DOHH2 (cell line): Measurements from ENCODE around the gene SLC16A8.

Experiments used
- H3F3A ChIP-seq: fragments of 200-600 bp; sonication (generic), shearing (Covaris generic); 2 replicates; pipeline ENCODE4 v1.6.0; 2016; ENCODE audit warnings: antibody characterized with exemption, mild to moderate bottlenecking; ENCODE audit not compliant: control insufficient read depth, insufficient read depth
- H3K27ac ChIP-seq: fragments of 200-600 bp; sonication (generic); 2 replicates; pipeline ENCODE4 v1.5.1; 2014; ENCODE audit warnings: low read depth, mild to moderate bottlenecking, low read length, moderate library complexity
- H3K27me3 ChIP-seq: fragments of 200-600 bp; sonication (generic); 2 replicates; pipeline ENCODE4 v1.6.1; 2014; ENCODE audit warnings: mild to moderate bottlenecking, low read length, mixed read lengths; ENCODE audit not compliant: control insufficient read depth
- H3K36me3 ChIP-seq: fragments of 200-600 bp; sonication (generic); 2 replicates; pipeline ENCODE4 v1.6.1; 2014; ENCODE audit warnings: mild to moderate bottlenecking, low read length, moderate library complexity, mixed read lengths; ENCODE audit not compliant: control insufficient read depth
- H3K4me1 ChIP-seq: fragments of 200-600 bp; sonication (generic); 2 replicates; pipeline ENCODE4 v1.6.1; 2014; ENCODE audit warnings: mild to moderate bottlenecking, low read length, mixed read lengths; ENCODE audit not compliant: control insufficient read depth
- H3K4me2 ChIP-seq: fragments of 200-600 bp; sonication (generic); 2 replicates; pipeline ENCODE4 v1.6.0; 2014; ENCODE audit warnings: mild to moderate bottlenecking, low read length, moderate library complexity
- H3K4me3 ChIP-seq: fragments of 200-600 bp; sonication (generic); 2 replicates; pipeline ENCODE4 v1.5.1; 2014; ENCODE audit warnings: mild to moderate bottlenecking, low read length, mixed read lengths
- H3K79me2 ChIP-seq: fragments of 200-600 bp; sonication (generic); 2 replicates; pipeline ENCODE4 v1.6.1; 2014; ENCODE audit warnings: mild to moderate bottlenecking, low read length, mixed read lengths; ENCODE audit not compliant: control insufficient read depth
- H3K9me2 ChIP-seq: fragments of 200-600 bp; sonication (generic); replicated peaks from 2 replicates; pipeline ENCODE4 v1.6.1; 2014; ENCODE audit warnings: mild to moderate bottlenecking, low read length, mixed read lengths; ENCODE audit not compliant: control insufficient read depth
- H3K9me3 ChIP-seq: fragments of 200-600 bp; sonication (generic); 2 replicates; pipeline ENCODE4 v1.6.1; 2014; ENCODE audit warnings: antibody characterized with exemption, low read length, mixed read lengths; ENCODE audit not compliant: control insufficient read depth, insufficient read depth
- H4K20me1 ChIP-seq: fragments of 200-600 bp; sonication (generic); 2 replicates; pipeline ENCODE4 v1.6.0; 2014; ENCODE audit warnings: low read depth, mild to moderate bottlenecking, antibody characterized with exemption, low read length, moderate library complexity; ENCODE audit not compliant: control insufficient read depth, insufficient read depth
- EZH2phosphoT487 ChIP-seq: fragments of 200-600 bp; sonication (generic); IDR thresholded peaks from 2 replicates; pipeline ENCODE4 v1.6.1; 2017; ENCODE audit warnings: borderline replicate concordance, mild to moderate bottlenecking, antibody characterized with exemption, low read length, moderate library complexity, mixed read lengths
- TF ChIP-seq, protein P1 (sequence below): fragments of 200-600 bp; sonication (generic); IDR thresholded peaks from one replicate; pipeline ENCODE4 v1.5.1; 2014; ENCODE audit warnings: antibody characterized with exemption, mild to moderate bottlenecking, low read depth, low read length; ENCODE audit not compliant: poor library complexity, severe bottlenecking

SLC16A8 gene

DNA sequence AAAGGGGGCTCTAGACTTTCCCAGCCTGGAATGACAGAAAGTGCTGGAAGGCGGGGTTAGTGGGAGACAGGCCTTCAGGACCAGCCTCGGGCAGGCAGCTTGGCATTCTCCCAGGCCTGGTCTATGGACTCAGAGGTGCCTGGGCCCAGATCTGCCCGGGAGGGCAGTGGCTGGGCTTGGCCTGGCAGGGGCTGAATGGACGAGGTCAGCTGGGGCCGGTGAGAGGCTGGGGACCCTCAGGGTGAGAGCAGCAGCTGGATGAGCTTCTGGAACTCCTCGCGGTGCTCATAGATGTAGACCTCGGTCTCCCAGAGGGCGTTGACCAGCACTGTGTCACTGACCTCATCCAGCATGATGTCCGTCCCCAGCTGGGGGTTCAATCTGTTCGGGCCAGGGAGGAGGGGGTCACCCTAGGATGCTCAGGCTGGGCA lies 28.0 kb upstream of the SLC16A8 start:
- no peaks in the 10 kb centered on the region for H3K36me3 ChIP-seq
- no peaks in the 10 kb centered on the region for H3K4me1 ChIP-seq
- H3K27me3 ChIP-seq: no peaks in the 10 kb centered on the region
- H3K4me3 ChIP-seq: no peak overlapping the region
- no peaks in the 10 kb centered on the region for H4K20me1 ChIP-seq
- H3K79me2 ChIP-seq: no peaks in the 10 kb centered on the region
- no peaks in the 10 kb centered on the region for H3F3A ChIP-seq
- H3K9me2 ChIP-seq: no peaks in the 10 kb centered on the region
- no peak overlapping the region for H3K27ac ChIP-seq
- H3K4me2 ChIP-seq: no peak overlapping the region
- no peaks in the 10 kb centered on the region for H3K9me3 ChIP-seq
- TF ChIP-seq EZH2phosphoT487: no peak
- TF ChIP-seq, protein P1, sequence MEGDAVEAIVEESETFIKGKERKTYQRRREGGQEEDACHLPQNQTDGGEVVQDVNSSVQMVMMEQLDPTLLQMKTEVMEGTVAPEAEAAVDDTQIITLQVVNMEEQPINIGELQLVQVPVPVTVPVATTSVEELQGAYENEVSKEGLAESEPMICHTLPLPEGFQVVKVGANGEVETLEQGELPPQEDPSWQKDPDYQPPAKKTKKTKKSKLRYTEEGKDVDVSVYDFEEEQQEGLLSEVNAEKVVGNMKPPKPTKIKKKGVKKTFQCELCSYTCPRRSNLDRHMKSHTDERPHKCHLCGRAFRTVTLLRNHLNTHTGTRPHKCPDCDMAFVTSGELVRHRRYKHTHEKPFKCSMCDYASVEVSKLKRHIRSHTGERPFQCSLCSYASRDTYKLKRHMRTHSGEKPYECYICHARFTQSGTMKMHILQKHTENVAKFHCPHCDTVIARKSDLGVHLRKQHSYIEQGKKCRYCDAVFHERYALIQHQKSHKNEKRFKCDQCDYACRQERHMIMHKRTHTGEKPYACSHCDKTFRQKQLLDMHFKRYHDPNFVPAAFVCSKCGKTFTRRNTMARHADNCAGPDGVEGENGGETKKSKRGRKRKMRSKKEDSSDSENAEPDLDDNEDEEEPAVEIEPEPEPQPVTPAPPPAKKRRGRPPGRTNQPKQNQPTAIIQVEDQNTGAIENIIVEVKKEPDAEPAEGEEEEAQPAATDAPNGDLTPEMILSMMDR: no peak

DNA sequence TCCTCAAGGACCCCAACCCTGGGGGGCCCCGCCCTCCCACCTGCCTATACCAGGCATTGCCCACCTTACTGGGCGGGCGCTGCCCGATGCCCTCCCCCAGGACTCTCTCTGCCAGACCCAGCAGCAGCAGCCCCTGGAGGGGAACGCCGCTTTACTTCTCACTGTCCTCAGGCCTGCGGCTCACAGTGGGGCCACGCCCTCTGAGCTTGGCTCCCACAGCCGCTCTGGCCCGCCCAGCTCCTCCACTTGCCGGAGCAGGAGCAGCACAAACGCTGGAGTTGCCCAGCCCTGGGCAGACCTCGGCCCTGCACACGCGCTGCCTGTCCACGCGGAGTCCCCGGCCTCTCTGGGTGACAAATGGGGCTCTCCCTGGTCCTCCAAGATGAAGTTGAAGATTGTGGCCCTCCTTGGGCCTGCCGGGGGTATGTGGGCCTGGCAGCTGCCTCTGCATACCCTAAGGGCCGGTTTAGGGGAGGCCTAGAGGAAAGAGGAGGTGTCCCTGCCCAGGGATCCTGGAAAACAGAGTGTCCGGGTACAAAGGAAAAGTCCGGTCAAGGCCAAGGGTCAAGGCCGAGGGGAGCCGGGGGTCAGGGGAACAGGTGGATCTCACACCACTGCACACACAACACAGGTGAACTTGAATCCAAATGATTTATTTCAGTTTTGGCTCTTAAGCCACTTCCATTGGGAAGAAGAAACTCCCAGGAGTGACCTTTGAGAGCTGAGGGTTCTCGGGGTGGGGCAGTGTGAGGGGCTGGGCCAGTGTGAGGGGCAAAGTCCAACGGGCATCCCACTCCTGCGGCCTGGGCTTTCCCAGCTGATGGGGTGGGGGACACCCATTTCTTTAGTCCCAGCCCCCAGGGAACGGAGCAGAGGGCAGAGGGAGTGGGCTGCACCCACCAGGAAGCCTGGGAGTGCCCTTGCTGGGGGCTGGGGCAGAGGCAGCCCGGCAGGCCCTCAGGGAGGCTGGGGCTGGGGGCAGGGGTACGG lies 27.2 kb upstream of the SLC16A8 start:
- H3F3A ChIP-seq: no peaks in the 10 kb centered on the region
- H3K27me3 ChIP-seq: no peaks in the 10 kb centered on the region
- H3K36me3 ChIP-seq: no peaks in the 10 kb centered on the region
- H3K9me2 ChIP-seq: no peaks in the 10 kb centered on the region
- H3K4me2 ChIP-seq: no peak overlapping the region
- no peak overlapping the region for H3K27ac ChIP-seq
- H3K9me3 ChIP-seq: no peaks in the 10 kb centered on the region
- no peaks in the 10 kb centered on the region for H4K20me1 ChIP-seq
- H3K4me1 ChIP-seq: no peaks in the 10 kb centered on the region
- no peak for TF ChIP-seq EZH2phosphoT487
- TF ChIP-seq, protein P1: no peak
- H3K4me3 ChIP-seq: no peak overlapping the region
- no peaks in the 10 kb centered on the region for H3K79me2 ChIP-seq

DNA sequence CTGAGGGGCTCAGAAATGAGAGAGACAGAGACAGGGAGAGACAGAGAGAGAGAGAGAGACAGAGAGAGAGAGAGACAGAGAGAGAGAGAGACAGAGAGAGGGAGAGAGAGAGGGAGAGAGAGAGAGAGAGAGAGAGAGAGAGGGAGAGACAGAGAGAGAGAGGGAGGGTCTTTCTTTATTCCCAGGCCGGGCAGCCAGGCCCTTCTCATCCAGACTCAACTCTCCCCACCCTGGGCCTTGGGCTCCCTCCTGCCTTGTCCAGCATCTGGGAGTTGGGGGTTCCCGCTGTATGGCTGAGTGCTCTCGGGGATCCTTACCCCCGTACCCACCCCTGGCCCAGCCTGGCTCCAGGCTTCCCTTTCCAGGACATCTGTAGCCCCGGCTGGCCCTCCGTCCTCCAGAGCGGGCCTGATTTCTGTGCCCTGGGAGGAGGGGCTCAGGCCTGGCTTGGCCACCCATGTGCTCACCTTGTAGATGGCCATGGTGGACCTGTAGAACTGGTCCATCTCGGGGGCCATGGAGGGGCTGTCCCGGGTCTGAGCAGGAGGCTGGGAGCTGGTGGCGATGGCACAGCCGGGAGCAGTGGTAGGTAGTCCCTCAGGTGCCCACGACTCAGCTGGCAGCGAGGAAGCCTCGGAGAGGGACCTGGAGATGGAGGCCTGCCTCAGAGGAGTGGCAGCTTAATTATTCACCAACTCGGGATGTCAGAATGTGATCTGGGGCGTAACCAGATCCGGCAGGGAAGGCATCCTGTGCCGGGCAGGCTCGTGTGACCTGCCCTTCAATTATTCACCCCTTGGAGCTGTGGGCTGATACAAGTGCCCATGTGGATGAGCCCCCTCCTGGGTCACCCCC lies 26.3 kb upstream of the SLC16A8 start, which contains the start of gene BAIAP2L2:
BAIAP2L2 (minus strand) TSS at position 677 of the 855 bp plus-strand sequence; CDS start at position 518, 159 bp downstream.
- Histone ChIP-seq H3K9me2 (no peaks in the 10 kb centered on the region), H3K4me2 (no peak within 1 kb of the TSS), H3K4me1 (no peaks in the 10 kb centered on the region), H3K36me3 (no peaks in the 10 kb centered on the region), H3F3A (no peaks in the 10 kb centered on the region), H3K27me3 (no peaks in the 10 kb centered on the region), H3K27ac (no peak within 1 kb of the TSS), H4K20me1 (no peaks in the 10 kb centered on the region), H3K9me3 (no peaks in the 10 kb centered on the region), H3K4me3 (no peak within 1 kb of the TSS), H3K79me2 (no peaks in the 10 kb centered on the region)
- no peak for TF ChIP-seq EZH2phosphoT487
- TF ChIP-seq, protein P1: no peak
